HG02885 (cell line): ENCODE results near the gene NAGK.
"Not testable (repeated sequence)": the region's sequence is repeated elsewhere in the genome, so short reads cannot be mapped to it uniquely, and the experiment has no call there.

Source experiments
- ATAC-seq: cut with Tn5 transposase; IDR thresholded peaks from one replicate; pipeline ENCODE4 v1.9.1; 2021; ENCODE audit warnings: mild to moderate bottlenecking; ENCODE audit not compliant: unreplicated experiment, poor library complexity

Gene NAGK

GRCh38 chr2:71068218-71069035, at the start of gene NAGK:
Gene NAGK (plus strand): TSS chr2:71068648. CDS start chr2:71068684, 36 bp downstream.
- ATAC-seq, result peak; percentile 62

GRCh38 chr2:71019989-71020388, 48.5 kb upstream of the NAGK start:
- ATAC-seq, result not testable (repeated sequence)

- ATAC-seq, result not testable (repeated sequence)
Observed at GRCh38 chr2:71021394-71021793, 47.1 kb upstream of the NAGK start.

GRCh38 chr2:71023553-71024243, 44.8 kb upstream of the NAGK start:
- not testable (repeated sequence) for ATAC-seq

GRCh38 chr2:71036296-71036695, 32.2 kb upstream of the NAGK start:
- not testable (repeated sequence) for ATAC-seq

- no peak for ATAC-seq
Observed at GRCh38 chr2:71042287-71042686, 26.2 kb upstream of the NAGK start.

GRCh38 chr2:71043531-71044407, 24.7 kb upstream of the NAGK start:
- ATAC-seq, result no peak

GRCh38 chr2:71045151-71045550, 23.3 kb upstream of the NAGK start:
- no peak for ATAC-seq

GRCh38 chr2:71045865-71046548, 22.4 kb upstream of the NAGK start:
- no peak for ATAC-seq

- no peak for ATAC-seq
Observed at GRCh38 chr2:71048096-71048495, 20.4 kb upstream of the NAGK start.

GRCh38 chr2:71049704-71050360, 18.6 kb upstream of the NAGK start:
- not testable (repeated sequence) for ATAC-seq

- ATAC-seq, result not testable (repeated sequence)
Observed at GRCh38 chr2:71055206-71055740, 13.2 kb upstream of the NAGK start.

- ATAC-seq, result no peak
Observed at GRCh38 chr2:71060211-71060610, 8.2 kb upstream of the NAGK start.

- no peak for ATAC-seq
Observed at GRCh38 chr2:71060871-71061270, 7.6 kb upstream of the NAGK start.

GRCh38 chr2:71063216-71063615, 5.2 kb upstream of the NAGK start:
- no peak for ATAC-seq

GRCh38 chr2:71064110-71064611, 4.3 kb upstream of the NAGK start:
- no peak for ATAC-seq

GRCh38 chr2:71064754-71065621, 3.5 kb upstream of the NAGK start:
- ATAC-seq, result peak; percentile 34

GRCh38 chr2:71066856-71067255, 1.6 kb upstream of the NAGK start:
- ATAC-seq, result no peak
